Stimulated activated CD4-positive, alpha-beta T cell treated with anti-CD3 and anti-CD28 coated beads, Interleukin-4, amount 100 ng/mL, for 24 hours (primary cell): Measurements from ENCODE around the gene WDFY4.

Source experiments
- DNase-seq: peaks from one replicate; pipeline ENCODE4 v3.0.0-alpha.2; 2020

Gene WDFY4

GRCh38 chr10:48926255-48926654, 241.6 kb downstream of the WDFY4 start:
- no peak for DNase-seq

GRCh38 chr10:48926764-48927540, 242.3 kb downstream of the WDFY4 start:
- DNase-seq: no peak

- DNase-seq: no peak
Measured at GRCh38 chr10:48929413-48929990, 244.8 kb downstream of the WDFY4 start.

- no peak for DNase-seq
Measured at GRCh38 chr10:48931188-48931587, 246.5 kb downstream of the WDFY4 start.

- DNase-seq: no peak
Measured at GRCh38 chr10:48932831-48933664, 248.4 kb downstream of the WDFY4 start.

- no peak for DNase-seq
Measured at GRCh38 chr10:48934672-48935501, 250.2 kb downstream of the WDFY4 start.

- DNase-seq: no peak
Measured at GRCh38 chr10:48935577-48935976, 250.9 kb downstream of the WDFY4 start.

GRCh38 chr10:48937796-48938195, 253.1 kb downstream of the WDFY4 start:
- no peak for DNase-seq

GRCh38 chr10:48938281-48938680, 253.6 kb downstream of the WDFY4 start:
- no peak for DNase-seq

- DNase-seq: no peak
Measured at GRCh38 chr10:48938990-48939536, 254.4 kb downstream of the WDFY4 start.

- no peak for DNase-seq
Measured at GRCh38 chr10:48939790-48940325, 255.2 kb downstream of the WDFY4 start, which contains the start of gene LRRC18. Gene LRRC18, minus strand, starts transcription at chr10:48939840. Its CDS starts 25,685 bp downstream, at chr10:48914155.

- no peak for DNase-seq
Measured at GRCh38 chr10:48940372-48940771, 255.7 kb downstream of the WDFY4 start.

- DNase-seq: no peak
Measured at GRCh38 chr10:48940958-48941357, 256.3 kb downstream of the WDFY4 start.

GRCh38 chr10:48941427-48942075, 256.9 kb downstream of the WDFY4 start:
- DNase-seq: no peak

GRCh38 chr10:48943096-48943495, 258.4 kb downstream of the WDFY4 start:
- DNase-seq: no peak

- DNase-seq: no peak
Measured at GRCh38 chr10:48944171-48944570, 259.5 kb downstream of the WDFY4 start.

- no peak for DNase-seq
Measured at GRCh38 chr10:48945441-48946130, 260.9 kb downstream of the WDFY4 start.

- no peak for DNase-seq
Measured at GRCh38 chr10:48946332-48946731, 261.7 kb downstream of the WDFY4 start.

- no peak for DNase-seq
Measured at GRCh38 chr10:48946891-48947500, 262.3 kb downstream of the WDFY4 start.

GRCh38 chr10:48947690-48948469, 263.2 kb downstream of the WDFY4 start:
- DNase-seq: no peak
